ENCODE results near the gene SSB.

SSB gene

GRCh38 chr2:169822036-169822435 is 23.4 kb downstream of the SSB start:
- no peak overlapping the region for H3K4me2 ChIP-seq (ENCODE audit: low read length)
- H2AK5ac ChIP-seq (ENCODE audit: low read length): no peak overlapping the region
- peaks cover 2% of the 10 kb centered on the region for H3K79me2 ChIP-seq (ENCODE audit: control insufficient read depth, insufficient read depth, low read length, poor library complexity)
- H3K36me3 ChIP-seq (ENCODE audit: control insufficient read depth in 1 of 2, insufficient read depth in 2 of 2, low read length in 2 of 2): peaks cover 6 to 9% of the 10 kb centered on the region in 2 experiments
- no peak overlapping the region for H2BK12ac ChIP-seq (ENCODE audit: low read length)
- no peak overlapping the region for H3K4me3 ChIP-seq (ENCODE audit: low read depth, low read length)
- H3K9ac ChIP-seq (ENCODE audit: low read length): no peak overlapping the region
- H3K79me1 ChIP-seq (ENCODE audit: low read length): peaks cover 4% of the 10 kb centered on the region
- H4K91ac ChIP-seq (ENCODE audit: low read depth, low read length): no peak overlapping the region
- no peak for DNase-seq
- H3K4me1 ChIP-seq (ENCODE audit: control insufficient read depth in 1 of 2, insufficient read depth in 2 of 2, low read length in 2 of 2): peaks cover 0 to 3% of the 10 kb centered on the region in 2 experiments
- no peak overlapping the region for H3K18ac ChIP-seq (ENCODE audit: low read length)
- no peak overlapping the region for H3K14ac ChIP-seq (ENCODE audit: low read length)
- no peaks in the 10 kb centered on the region for H3K9me3 ChIP-seq (ENCODE audit: insufficient read depth, low read depth, low read length)
- no peak overlapping the region for H3K27ac ChIP-seq (ENCODE audit: low read depth, low read length)
- no peak overlapping the region for H2AFZ ChIP-seq (ENCODE audit: insufficient read depth, low read length, poor library complexity)
- no peak overlapping the region for H4K12ac ChIP-seq (ENCODE audit: low read depth, low read length)
- no peak overlapping the region for H2BK5ac ChIP-seq (ENCODE audit: low read depth, low read length, poor library complexity)
- H3K27me3 ChIP-seq (ENCODE audit: insufficient read depth, low read length): no peaks in the 10 kb centered on the region
- WGBS (ENCODE audit: extremely low coverage, insufficient coverage, insufficient read length): no CpG with 5 or more reads among the region's 3 CpGs
- H3K4ac ChIP-seq (ENCODE audit: low read depth, low read length): no peak overlapping the region
- no peak overlapping the region for H4K8ac ChIP-seq (ENCODE audit: low read depth, low read length)
- H3K23ac ChIP-seq (ENCODE audit: low read length): no peak overlapping the region
- no peak overlapping the region for H2BK120ac ChIP-seq (ENCODE audit: insufficient read depth, low read length, poor library complexity)

DNA sequence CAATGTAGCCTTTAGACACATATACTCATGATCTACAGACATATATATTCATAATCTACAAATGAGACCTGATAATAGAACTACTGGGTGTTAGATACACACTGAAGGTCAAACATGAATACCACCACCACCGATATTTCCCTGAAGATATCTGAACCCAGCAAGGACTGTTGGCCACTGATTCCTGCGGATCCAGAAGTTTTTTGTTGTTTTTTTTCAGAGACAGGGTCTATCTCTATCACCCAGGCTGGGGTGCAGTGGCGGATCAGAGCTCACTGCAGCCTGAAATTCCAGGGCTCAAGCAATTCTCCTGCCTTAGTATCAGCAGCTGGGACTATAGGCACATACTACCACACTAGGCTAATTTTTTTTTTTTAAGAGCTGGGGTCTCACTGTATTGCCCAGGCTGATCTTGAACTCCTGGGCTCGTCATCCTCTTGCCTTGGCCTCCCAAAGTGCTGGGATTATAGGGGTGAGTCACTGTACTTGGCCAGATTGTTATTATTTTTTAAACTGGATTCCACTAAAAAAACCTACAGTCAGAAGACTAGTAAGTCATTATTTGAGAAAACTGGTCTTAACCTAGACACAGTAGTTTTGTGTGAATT is 24.2 kb downstream of the SSB start:
- no CpG with 5 or more reads among the region's 4 CpGs for WGBS (ENCODE audit: extremely low coverage, insufficient coverage, insufficient read length)
- no peak overlapping the region for H3K23ac ChIP-seq (ENCODE audit: low read length)

GRCh38 chr2:169823996-169824372 is 25.3 kb downstream of the SSB start:
- Histone ChIP-seq H2BK120ac (ENCODE audit: insufficient read depth, low read length, poor library complexity) (no peak overlapping the region), H3K18ac (ENCODE audit: low read length) (no peak overlapping the region), H3K4me3 (ENCODE audit: low read depth, low read length) (peak overlapping the region; percentile 91), H3K4me1 (ENCODE audit: control insufficient read depth in 1 of 2, insufficient read depth in 2 of 2, low read length in 2 of 2) (peaks cover 3% of the 10 kb centered on the region in 2 experiments), H3K79me2 (ENCODE audit: control insufficient read depth, insufficient read depth, low read length, poor library complexity) (peaks cover 8% of the 10 kb centered on the region), H3K23ac (ENCODE audit: low read length) (no peak overlapping the region), H3K36me3 (ENCODE audit: control insufficient read depth in 1 of 2, insufficient read depth in 2 of 2, low read length in 2 of 2) (peaks cover 4 to 6% of the 10 kb centered on the region in 2 experiments), H3K27me3 (ENCODE audit: insufficient read depth, low read length) (no peaks in the 10 kb centered on the region), H3K27ac (ENCODE audit: low read depth, low read length) (no peak overlapping the region), H2AK5ac (ENCODE audit: low read length) (no peak overlapping the region), H4K12ac (ENCODE audit: low read depth, low read length) (no peak overlapping the region), H2BK5ac (ENCODE audit: low read depth, low read length, poor library complexity) (no peak overlapping the region), H3K14ac (ENCODE audit: low read length) (no peak overlapping the region), H3K4me2 (ENCODE audit: low read length) (peak overlapping the region; percentile 88), H4K8ac (ENCODE audit: low read depth, low read length) (peak overlapping the region; percentile 95), H2AFZ (ENCODE audit: insufficient read depth, low read length, poor library complexity) (no peak overlapping the region), H4K91ac (ENCODE audit: low read depth, low read length) (no peak overlapping the region), H3K9ac (ENCODE audit: low read length) (peak overlapping the region; percentile 75), H3K79me1 (ENCODE audit: low read length) (peaks cover 10% of the 10 kb centered on the region), H3K4ac (ENCODE audit: low read depth, low read length) (no peak overlapping the region), H2BK12ac (ENCODE audit: low read length) (no peak overlapping the region), H3K9me3 (ENCODE audit: insufficient read depth, low read depth, low read length) (no peaks in the 10 kb centered on the region)
- DNase-seq: no peak
- no CpG with 5 or more reads among the region's 4 CpGs for WGBS (ENCODE audit: extremely low coverage, insufficient coverage, insufficient read length)

More for the DNA sequence above, 24.2 kb downstream of the SSB start:
- H2BK12ac ChIP-seq (ENCODE audit: low read length): no peak overlapping the region
- H2BK5ac ChIP-seq (ENCODE audit: low read depth, low read length, poor library complexity): no peak overlapping the region
- DNase-seq: no peak
- no peak overlapping the region for H3K4me2 ChIP-seq (ENCODE audit: low read length)
- no peaks in the 10 kb centered on the region for H3K9me3 ChIP-seq (ENCODE audit: insufficient read depth, low read depth, low read length)
- no peak overlapping the region for H2BK120ac ChIP-seq (ENCODE audit: insufficient read depth, low read length, poor library complexity)
- H3K36me3 ChIP-seq (ENCODE audit: control insufficient read depth in 1 of 2, insufficient read depth in 2 of 2, low read length in 2 of 2): peaks cover 6 to 8% of the 10 kb centered on the region in 2 experiments
- H3K4me1 ChIP-seq (ENCODE audit: control insufficient read depth in 1 of 2, insufficient read depth in 2 of 2, low read length in 2 of 2): peaks cover 0 to 3% of the 10 kb centered on the region in 2 experiments
- no peak overlapping the region for H2AFZ ChIP-seq (ENCODE audit: insufficient read depth, low read length, poor library complexity)
- peaks cover 9% of the 10 kb centered on the region for H3K79me1 ChIP-seq (ENCODE audit: low read length)
- no peak overlapping the region for H3K4ac ChIP-seq (ENCODE audit: low read depth, low read length)
- no peak overlapping the region for H4K91ac ChIP-seq (ENCODE audit: low read depth, low read length)
- no peak overlapping the region for H4K8ac ChIP-seq (ENCODE audit: low read depth, low read length)
- H2AK5ac ChIP-seq (ENCODE audit: low read length): no peak overlapping the region
- H3K27me3 ChIP-seq (ENCODE audit: insufficient read depth, low read length): no peaks in the 10 kb centered on the region
- H4K12ac ChIP-seq (ENCODE audit: low read depth, low read length): no peak overlapping the region
- no peak overlapping the region for H3K18ac ChIP-seq (ENCODE audit: low read length)
- no peak overlapping the region for H3K4me3 ChIP-seq (ENCODE audit: low read depth, low read length)
- peaks cover 7% of the 10 kb centered on the region for H3K79me2 ChIP-seq (ENCODE audit: control insufficient read depth, insufficient read depth, low read length, poor library complexity)
- no peak overlapping the region for H3K14ac ChIP-seq (ENCODE audit: low read length)
- H3K9ac ChIP-seq (ENCODE audit: low read length): no peak overlapping the region
- no peak overlapping the region for H3K27ac ChIP-seq (ENCODE audit: low read depth, low read length)

- Histone ChIP-seq H3K4me2 (ENCODE audit: low read length) (peak within 1 kb of the TSS; percentile 88), H3K4me3 (ENCODE audit: low read depth, low read length) (peak within 1 kb of the TSS; percentile 91), H2AK5ac (ENCODE audit: low read length) (no peak within 1 kb of the TSS), H3K79me2 (ENCODE audit: control insufficient read depth, insufficient read depth, low read length, poor library complexity) (peaks cover 8% of the 10 kb centered on the region), H3K27ac (ENCODE audit: low read depth, low read length) (no peak within 1 kb of the TSS), H3K79me1 (ENCODE audit: low read length) (peaks cover 10% of the 10 kb centered on the region), H4K8ac (ENCODE audit: low read depth, low read length) (peak within 1 kb of the TSS; percentile 95), H3K9ac (ENCODE audit: low read length) (peak within 1 kb of the TSS; percentile 75), H3K14ac (ENCODE audit: low read length) (peak within 1 kb of the TSS; percentile 94), H2BK120ac (ENCODE audit: insufficient read depth, low read length, poor library complexity) (peak within 1 kb of the TSS; percentile 73), H3K4ac (ENCODE audit: low read depth, low read length) (peak within 1 kb of the TSS; percentile 85), H2AFZ (ENCODE audit: insufficient read depth, low read length, poor library complexity) (peak within 1 kb of the TSS; percentile 86), H3K4me1 (ENCODE audit: control insufficient read depth in 1 of 2, insufficient read depth in 2 of 2, low read length in 2 of 2) (peaks cover 3% of the 10 kb centered on the region in 2 experiments), H3K27me3 (ENCODE audit: insufficient read depth, low read length) (no peaks in the 10 kb centered on the region), H3K9me3 (ENCODE audit: insufficient read depth, low read depth, low read length) (no peaks in the 10 kb centered on the region), H3K18ac (ENCODE audit: low read length) (no peak within 1 kb of the TSS), H2BK5ac (ENCODE audit: low read depth, low read length, poor library complexity) (no peak within 1 kb of the TSS), H4K12ac (ENCODE audit: low read depth, low read length) (peak within 1 kb of the TSS; percentile 89), H4K91ac (ENCODE audit: low read depth, low read length) (peak within 1 kb of the TSS; percentile 79), H3K36me3 (ENCODE audit: control insufficient read depth in 1 of 2, insufficient read depth in 2 of 2, low read length in 2 of 2) (peaks cover 4 to 6% of the 10 kb centered on the region in 2 experiments), H3K23ac (ENCODE audit: low read length) (no peak within 1 kb of the TSS), H2BK12ac (ENCODE audit: low read length) (no peak within 1 kb of the TSS)
- WGBS (ENCODE audit: extremely low coverage, insufficient coverage, insufficient read length): no CpG with 5 or more reads among the region's 61 CpGs
- DNase-seq: peak; percentile 93 to 94
These were observed 26.0 kb downstream of the SSB start, which contains the start of gene METTL5 for GRCh38 chr2:169824373-169825333. TSS of gene METTL5 (minus strand) at chr2:169824905. CDS start at chr2:169824597, 308 bp downstream.

Measured in trophoblast cell (in vitro differentiated cells and primary cell).